WTC11 (cell line): Measurements from ENCODE around the gene TNPO3.

ENCODE experiments used
- AR ChIP-seq: fragments of 250-450 bp; sonication (Bioruptor Pico); IDR thresholded peaks from 2 replicates; pipeline ENCODE4 v1.9.0; 2021; ENCODE audit warnings: mild to moderate bottlenecking
- ATF3 ChIP-seq: sonication (generic); formaldehyde crosslinking; conservative IDR thresholded peaks from 2 replicates; pipeline ENCODE4 v1.8.1; 2022; ENCODE audit warnings: mild to moderate bottlenecking, missing genetic modification reagents
- CTCF ChIP-seq: fragments of 200-600 bp; IDR thresholded peaks from 2 replicates; pipeline ENCODE4 v1.8.0; 2022; ENCODE audit warnings: antibody characterized with exemption
- FOXP1 ChIP-seq: sonication (generic); formaldehyde crosslinking; IDR thresholded peaks from 2 replicates; pipeline ENCODE4 v1.8.0; 2022; ENCODE audit warnings: missing genetic modification reagents, mild to moderate bottlenecking, moderate library complexity, borderline replicate concordance
- KAT7 ChIP-seq: sonication (generic); formaldehyde crosslinking; IDR thresholded peaks from 2 replicates; pipeline ENCODE4 v1.8.1; 2023; ENCODE audit warnings: missing genetic modification reagents, mild to moderate bottlenecking, borderline replicate concordance
- MLX ChIP-seq: sonication (generic); formaldehyde crosslinking; IDR thresholded peaks from 2 replicates; pipeline ENCODE4 v1.8.1; 2023; ENCODE audit warnings: mild to moderate bottlenecking, missing genetic modification reagents, moderate library complexity
- PRDM15 ChIP-seq: sonication (generic); formaldehyde crosslinking; IDR thresholded peaks from 2 replicates; pipeline ENCODE4 v1.8.0; 2022; ENCODE audit warnings: missing genetic modification reagents
- TCF7 ChIP-seq: sonication (generic); formaldehyde crosslinking; IDR thresholded peaks from 2 replicates; pipeline ENCODE4 v1.8.0; 2022; ENCODE audit warnings: mild to moderate bottlenecking, low read depth, missing genetic modification reagents, moderate library complexity
- USF2 ChIP-seq: sonication (generic); formaldehyde crosslinking; IDR thresholded peaks from 2 replicates; pipeline ENCODE4 v1.8.1; 2023; ENCODE audit warnings: mild to moderate bottlenecking, missing genetic modification reagents, moderate library complexity
- ZNF121 ChIP-seq: sonication (generic); formaldehyde crosslinking; IDR thresholded peaks from 2 replicates; pipeline ENCODE4 v1.8.0; 2023; ENCODE audit warnings: missing genetic modification reagents
- ZNF425 ChIP-seq: fragments of 250-450 bp; sonication (Bioruptor Pico); conservative IDR thresholded peaks from 2 replicates; pipeline ENCODE4 v1.9.0; 2021; ENCODE audit warnings: mild to moderate bottlenecking

- TF ChIP-seq KAT7 (CRISPR knock-in tag) = no peak
- no peak for TF ChIP-seq CTCF
- no peak for TF ChIP-seq USF2 (CRISPR knock-in tag)
- no peak for TF ChIP-seq ZNF121 (CRISPR knock-in tag)
- no peak for TF ChIP-seq ATF3
- TF ChIP-seq ZNF425 (CRISPR knock-in tag) = no peak
- TF ChIP-seq PRDM15 (CRISPR knock-in tag) = no peak
- TF ChIP-seq AR (CRISPR knock-in tag) = no peak
- TF ChIP-seq MLX (CRISPR knock-in tag) = no peak
- TF ChIP-seq TCF7 (CRISPR knock-in tag) = no peak
- no peak for TF ChIP-seq FOXP1 (CRISPR knock-in tag)
Measured at GRCh38 chr7:128922496-128923410, 132.2 kb downstream of the TNPO3 start.
